Tibial artery (tissue), 4 donors: Measurements from ENCODE around the gene EXOC6.

Experiments
- DNase-seq, 2 donors: peaks; one replicate each; pipeline ENCODE4 v3.0.0-alpha.2; 2019
- H3K27ac ChIP-seq, 2 donors: fragments of 200-600 bp; sonication (generic) in 1 of 2; 1 replicate in 1 of 2; 2 replicates in 1 of 2; pipeline ENCODE4 v1.5.1; 2018 to 2019; ENCODE audit warnings: mild to moderate bottlenecking in 1 of 2
- H3K27me3 ChIP-seq, 2 donors: fragments of 200-600 bp; sonication (generic) in 1 of 2; one replicate each; pipeline versions ENCODE4 v1.5.1 to v1.6.0; 2016 to 2019
- H3K36me3 ChIP-seq, 3 donors: fragments of 200-600 bp; sonication (generic) in 2 of 3; one replicate each; pipeline ENCODE4 v1.5.1; 2016 to 2019; ENCODE audit warnings: mild to moderate bottlenecking in 2 of 3
- H3K4me1 ChIP-seq, 4 donors: fragments of 200-600 bp; sonication (generic) in 2 of 4; 1 replicate in 3 of 4; 2 replicates in 1 of 4; pipeline ENCODE4 v1.5.1; 2016 to 2019
- H3K4me3 ChIP-seq, 2 donors: fragments of 200-600 bp; sonication (generic) in 1 of 2; 1 replicate in 1 of 2; 2 replicates in 1 of 2; pipeline ENCODE4 v1.5.1; 2018 to 2019; ENCODE audit warnings: mild to moderate bottlenecking in 2 of 2
- H3K9me3 ChIP-seq, 3 donors: fragments of 200-600 bp; sonication (generic) in 1 of 3; one replicate each; pipeline ENCODE4 v1.5.1; 2016 to 2019
- intact Hi-C: fragments of 100-400 bp; cut with DNase I; formaldehyde crosslinking; loops from one replicate; pipeline ENCODE4 v1.15.0; 2023; ENCODE audit warnings: low total_unique reads
- TF ChIP-seq, protein P1 (sequence below), 2 experiments: fragments of 200-600 bp in 1 of 2; fragments of 450-650 bp in 1 of 2; IDR thresholded peaks; one replicate each; pipeline ENCODE4 v1.5.1; 2017 to 2019; ENCODE audit warnings: antibody characterized with exemption in 2 of 2, mild to moderate bottlenecking in 1 of 2, moderate library complexity in 1 of 2

The EXOC6 gene

GRCh38 chr10:93079663-93080349 lies 231.5 kb downstream of the EXOC6 start:
- no peaks in the 10 kb centered on the region for H3K36me3 ChIP-seq
- no peak for DNase-seq
- H3K4me3 ChIP-seq, result no peak overlapping the region
- H3K9me3 ChIP-seq, result no peaks in the 10 kb centered on the region
- no peak overlapping the region for H3K27ac ChIP-seq
- H3K27me3 ChIP-seq, result peaks cover 0 to 12% of the 10 kb centered on the region in 2 donors
- TF ChIP-seq, protein P1, sequence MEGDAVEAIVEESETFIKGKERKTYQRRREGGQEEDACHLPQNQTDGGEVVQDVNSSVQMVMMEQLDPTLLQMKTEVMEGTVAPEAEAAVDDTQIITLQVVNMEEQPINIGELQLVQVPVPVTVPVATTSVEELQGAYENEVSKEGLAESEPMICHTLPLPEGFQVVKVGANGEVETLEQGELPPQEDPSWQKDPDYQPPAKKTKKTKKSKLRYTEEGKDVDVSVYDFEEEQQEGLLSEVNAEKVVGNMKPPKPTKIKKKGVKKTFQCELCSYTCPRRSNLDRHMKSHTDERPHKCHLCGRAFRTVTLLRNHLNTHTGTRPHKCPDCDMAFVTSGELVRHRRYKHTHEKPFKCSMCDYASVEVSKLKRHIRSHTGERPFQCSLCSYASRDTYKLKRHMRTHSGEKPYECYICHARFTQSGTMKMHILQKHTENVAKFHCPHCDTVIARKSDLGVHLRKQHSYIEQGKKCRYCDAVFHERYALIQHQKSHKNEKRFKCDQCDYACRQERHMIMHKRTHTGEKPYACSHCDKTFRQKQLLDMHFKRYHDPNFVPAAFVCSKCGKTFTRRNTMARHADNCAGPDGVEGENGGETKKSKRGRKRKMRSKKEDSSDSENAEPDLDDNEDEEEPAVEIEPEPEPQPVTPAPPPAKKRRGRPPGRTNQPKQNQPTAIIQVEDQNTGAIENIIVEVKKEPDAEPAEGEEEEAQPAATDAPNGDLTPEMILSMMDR (IDR thresholded peaks at IDR 0.05), result no peak
- H3K4me1 ChIP-seq, result peaks cover 0 to 13% (median 12%) of the 10 kb centered on the region in 4 donors
- intact Hi-C loops, result loop anchor here (5.0 to 10.0 kb wide), 2 partner anchors 207 to 275 kb away; no protein-coding TSS in a partner anchor

GRCh38 chr10:93080350-93081046 lies 232.2 kb downstream of the EXOC6 start:
- Histone ChIP-seq H3K36me3 (no peaks in the 10 kb centered on the region), H3K4me1 (peaks cover 0 to 9% (median 8%) of the 10 kb centered on the region in 4 donors), H3K27me3 (peaks cover 0 to 5% of the 10 kb centered on the region in 2 donors), H3K27ac (no peak overlapping the region), H3K4me3 (no peak overlapping the region), H3K9me3 (no peaks in the 10 kb centered on the region)
- TF ChIP-seq, protein P1 (IDR thresholded peaks at IDR 0.05), result peak; percentile 85 to 86
- no peak for DNase-seq
- intact Hi-C loops, result loop anchor here (5.0 to 10.0 kb wide), 2 partner anchors 207 to 274 kb away; no protein-coding TSS in a partner anchor

- no peak for DNase-seq
- Histone ChIP-seq H3K4me3 (no peak overlapping the region), H3K27ac (no peak overlapping the region), H3K4me1 (peaks cover 0 to 9% (median 8%) of the 10 kb centered on the region in 4 donors), H3K36me3 (no peaks in the 10 kb centered on the region), H3K9me3 (no peaks in the 10 kb centered on the region), H3K27me3 (no peaks in the 10 kb centered on the region)
- intact Hi-C loops, result loop anchor here (5.0 to 10.0 kb wide), 2 partner anchors 206 to 273 kb away; no protein-coding TSS in a partner anchor
- TF ChIP-seq, protein P1 (IDR thresholded peaks at IDR 0.05), result no peak
Measured at GRCh38 chr10:93081318-93081717, 233.0 kb downstream of the EXOC6 start.

DNA sequence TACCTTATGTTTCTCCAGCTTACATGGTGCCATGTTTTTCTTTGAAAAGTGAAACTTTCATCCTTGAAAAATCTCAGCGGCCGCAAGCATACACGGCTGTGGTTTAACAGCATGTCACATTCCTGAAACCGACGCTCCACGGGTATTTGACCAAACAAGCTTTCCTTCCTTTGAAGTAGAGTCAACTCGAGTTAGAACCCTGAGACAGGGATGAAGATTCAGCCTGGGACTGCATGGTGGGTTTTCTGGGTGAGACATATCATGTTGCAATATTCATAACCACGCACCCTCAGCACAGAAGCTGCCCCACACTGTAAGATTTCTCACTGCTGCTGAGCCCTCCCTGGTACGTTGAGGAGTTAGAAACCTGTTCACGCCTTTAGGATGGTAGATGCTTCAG lies 233.5 kb downstream of the EXOC6 start:
- no peak overlapping the region for H3K27ac ChIP-seq
- intact Hi-C loops, result loop anchor here (5.0 to 10.0 kb wide), 2 partner anchors 205 to 273 kb away; no protein-coding TSS in a partner anchor
- H3K4me3 ChIP-seq, result no peak overlapping the region
- no peaks in the 10 kb centered on the region for H3K36me3 ChIP-seq
- no peak for DNase-seq
- H3K27me3 ChIP-seq, result no peaks in the 10 kb centered on the region
- peaks cover 0 to 9% (median 8%) of the 10 kb centered on the region in 4 donors for H3K4me1 ChIP-seq
- TF ChIP-seq, protein P1 (IDR thresholded peaks at IDR 0.05), result no peak
- H3K9me3 ChIP-seq, result no peaks in the 10 kb centered on the region

DNA sequence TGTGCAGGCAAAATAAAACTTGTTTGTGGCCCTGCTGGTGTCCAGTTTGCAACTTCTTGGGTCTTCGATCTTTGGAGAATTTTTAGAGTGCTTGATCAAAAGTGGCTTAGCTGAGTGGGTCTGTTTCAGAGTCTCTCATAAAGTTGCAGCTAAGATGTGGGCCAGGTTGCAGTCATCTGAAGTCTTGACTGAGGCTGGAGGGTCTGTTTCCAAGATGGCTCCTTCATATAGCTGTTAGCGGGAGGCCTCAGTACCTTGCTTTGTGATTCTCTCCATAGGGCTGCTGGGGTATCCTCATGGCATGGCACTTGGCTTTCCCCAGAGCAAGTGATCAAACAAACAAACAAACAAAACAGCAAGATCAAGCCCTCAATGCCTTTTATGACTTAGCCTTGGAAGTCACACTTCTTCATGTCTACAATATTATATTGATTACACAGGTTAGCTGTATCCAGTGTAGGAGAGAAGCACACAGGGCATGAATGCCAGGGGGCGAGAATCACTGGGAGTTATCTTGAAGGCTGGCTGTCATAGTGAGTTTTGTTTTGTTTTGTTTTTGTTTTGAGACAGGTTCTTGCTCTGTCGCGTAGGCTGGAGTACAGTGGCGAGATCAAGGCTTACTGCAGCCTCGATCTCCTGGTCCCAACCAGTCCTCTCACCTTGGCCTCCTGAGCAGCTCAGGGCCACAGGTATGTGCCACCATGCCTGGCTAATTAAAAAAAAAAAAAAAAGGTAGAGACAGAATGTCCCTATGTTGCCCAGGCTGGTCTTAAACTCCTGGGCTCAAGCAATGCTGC lies 235.6 kb downstream of the EXOC6 start:
- intact Hi-C loops, result loop anchor here (5.0 to 10.0 kb wide), 2 partner anchors 203 to 271 kb away; no protein-coding TSS in a partner anchor
- H3K27ac ChIP-seq, result no peak overlapping the region

More for the DNA sequence above, 235.6 kb downstream of the EXOC6 start:
- no peak for DNase-seq
- no peak overlapping the region for H3K4me3 ChIP-seq
- no peaks in the 10 kb centered on the region for H3K9me3 ChIP-seq
- H3K36me3 ChIP-seq, result no peaks in the 10 kb centered on the region
- no peaks in the 10 kb centered on the region for H3K27me3 ChIP-seq
- H3K4me1 ChIP-seq, result peaks cover 0 to 9% (median 8%) of the 10 kb centered on the region in 4 donors
- TF ChIP-seq, protein P1 (IDR thresholded peaks at IDR 0.05), result no peak
